GM18519 (cell line): ENCODE measurements around the gene CALD1.

Experiments used
- ATAC-seq: cut with Tn5 transposase; IDR thresholded peaks from one replicate; pipeline ENCODE4 v1.9.1; 2021; ENCODE audit warnings: mild to moderate bottlenecking, moderate library complexity; ENCODE audit not compliant: unreplicated experiment, low FRiP score

The CALD1 gene

GRCh38 chr7:134820295-134820694 lies 40.9 kb downstream of the CALD1 start:
- ATAC-seq: no peak

GRCh38 chr7:134820778-134821177 lies 41.3 kb downstream of the CALD1 start:
- no peak for ATAC-seq

- no peak for ATAC-seq
Measured at GRCh38 chr7:134823400-134823799, 44.0 kb downstream of the CALD1 start.

DNA sequence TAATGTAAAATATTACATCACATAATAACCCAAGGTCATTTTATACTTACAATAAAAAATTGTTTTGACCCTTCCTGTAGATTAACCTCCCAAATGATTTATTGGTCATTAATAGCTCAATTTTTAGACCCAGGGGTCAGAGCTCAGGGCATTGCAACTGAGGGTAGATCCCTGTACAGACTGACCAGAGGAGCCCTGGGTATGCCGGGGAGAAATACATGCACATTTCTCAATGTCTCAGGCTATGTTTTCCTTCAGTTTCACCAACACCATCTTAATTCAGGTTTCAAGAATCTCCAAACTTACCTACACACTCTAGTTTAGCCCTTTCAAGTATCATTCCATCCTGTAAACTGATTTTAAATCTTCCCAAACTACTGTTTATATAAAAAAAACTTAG lies 46.2 kb downstream of the CALD1 start:
- ATAC-seq: no peak

DNA sequence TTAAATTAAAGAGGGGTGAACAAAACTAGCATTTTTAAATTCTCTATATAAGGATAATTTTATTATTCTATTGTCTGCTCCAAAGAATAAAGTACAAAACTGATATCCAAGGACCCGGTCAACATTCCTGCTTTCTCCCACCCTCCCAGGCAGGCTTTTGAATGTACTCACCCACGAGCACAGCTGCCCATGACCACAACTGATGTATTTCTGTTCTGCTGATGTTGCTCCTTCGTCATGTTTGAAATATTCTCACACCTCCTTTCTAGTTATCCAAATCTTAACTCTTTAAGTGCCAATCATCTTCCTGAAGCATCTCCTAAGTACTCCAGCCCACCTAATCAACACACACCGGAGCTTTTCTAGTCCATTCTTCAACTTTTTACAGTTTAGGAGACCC lies 46.7 kb downstream of the CALD1 start:
- ATAC-seq: no peak

DNA sequence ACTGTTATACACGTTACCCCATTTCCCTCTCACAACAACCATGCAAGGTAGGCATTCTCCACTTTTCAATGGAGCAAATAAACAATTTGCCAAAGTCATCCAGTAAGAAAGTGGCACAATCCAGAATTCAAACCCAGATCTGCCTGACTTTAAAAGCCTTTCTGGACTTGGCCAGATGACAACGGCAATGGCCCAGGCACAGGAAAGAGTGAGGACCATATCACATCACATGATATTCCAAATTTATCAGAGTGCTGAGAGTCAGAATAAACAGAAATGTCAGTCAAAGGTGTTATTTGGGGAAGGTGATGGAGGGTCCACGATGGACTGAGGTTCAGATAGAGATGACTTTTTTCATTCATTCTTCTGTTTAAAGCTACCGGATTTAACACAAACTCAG lies 48.0 kb downstream of the CALD1 start:
- ATAC-seq: no peak

DNA sequence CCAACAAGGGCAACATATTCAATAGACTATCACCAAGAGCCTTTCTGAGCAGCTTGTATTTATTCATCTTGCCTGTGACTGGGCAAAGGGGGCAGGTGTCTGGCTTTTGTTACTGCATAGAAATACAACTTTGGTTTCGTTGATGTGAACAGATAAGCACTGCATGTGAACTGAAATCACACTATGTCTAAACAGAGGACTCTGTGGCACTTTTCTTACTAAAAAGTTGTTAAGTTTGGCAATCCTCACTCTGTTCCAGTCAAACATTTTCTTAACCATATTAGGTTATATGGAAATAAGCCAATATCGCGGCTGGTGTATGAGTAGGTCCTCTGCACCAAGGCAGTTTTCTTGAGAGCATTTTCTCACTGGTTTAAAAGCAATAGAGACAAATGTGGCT lies 48.5 kb downstream of the CALD1 start:
- no peak for ATAC-seq

- ATAC-seq: no peak
Measured at GRCh38 chr7:134828361-134828760, 48.9 kb downstream of the CALD1 start.

GRCh38 chr7:134829380-134829986 lies 50.0 kb downstream of the CALD1 start:
- no peak for ATAC-seq

- ATAC-seq: no peak
Measured at GRCh38 chr7:134831862-134832261, 52.4 kb downstream of the CALD1 start.

DNA sequence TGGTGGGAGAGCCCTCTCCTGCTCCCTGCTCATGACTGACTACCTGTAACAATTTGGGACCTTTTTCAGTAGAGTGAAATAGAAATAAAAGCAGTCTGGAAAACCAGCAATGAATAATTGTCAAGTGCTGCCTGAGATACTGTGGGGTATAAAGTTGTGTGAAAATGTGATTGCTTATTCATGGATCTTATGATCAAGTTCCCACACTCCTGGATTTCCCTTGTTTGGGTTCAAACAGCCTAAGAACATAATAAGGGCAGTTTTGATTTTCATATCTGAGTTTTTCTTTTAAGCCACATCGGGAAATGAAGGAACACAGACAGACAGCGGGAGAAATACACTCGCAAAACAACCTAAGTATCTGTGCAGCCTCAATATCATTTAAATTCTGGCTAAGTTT lies 52.9 kb downstream of the CALD1 start:
- no peak for ATAC-seq

DNA sequence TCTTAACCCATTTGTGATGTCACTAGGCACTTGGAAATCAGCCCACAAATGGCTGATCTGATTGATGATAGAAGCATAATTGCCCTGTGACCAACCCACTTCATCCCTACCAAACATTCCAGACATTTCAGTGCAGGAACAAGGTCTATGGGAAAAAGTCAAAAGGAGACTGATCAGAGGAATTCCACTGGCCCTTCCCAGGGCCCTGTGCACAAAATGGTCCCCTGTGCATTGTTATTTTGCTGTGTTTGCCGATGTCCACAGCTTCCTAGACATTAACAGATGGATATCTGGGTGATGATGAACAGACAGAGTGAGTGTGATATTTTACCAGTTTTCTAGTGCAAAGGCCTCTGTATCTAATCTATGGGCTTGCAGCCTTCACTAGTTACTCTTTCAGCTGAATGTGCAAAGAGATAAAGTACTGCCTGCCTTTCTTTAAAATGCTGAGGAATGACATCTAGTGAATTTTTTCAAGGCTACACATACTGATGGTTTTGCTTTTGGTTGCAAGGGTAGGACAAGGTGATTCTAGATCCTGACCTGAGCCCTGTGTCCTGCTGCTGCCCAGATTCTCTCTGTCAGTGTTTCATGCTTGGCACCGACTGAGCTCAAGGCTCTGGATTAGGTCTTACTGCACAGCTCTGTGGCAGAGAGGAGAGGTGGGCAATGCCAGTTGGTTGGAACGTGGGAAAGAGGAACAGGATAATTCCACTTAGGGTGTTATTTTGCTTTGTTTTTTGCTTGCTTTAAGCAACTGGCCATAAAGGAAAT lies 55.4 kb downstream of the CALD1 start:
- ATAC-seq: no peak

DNA sequence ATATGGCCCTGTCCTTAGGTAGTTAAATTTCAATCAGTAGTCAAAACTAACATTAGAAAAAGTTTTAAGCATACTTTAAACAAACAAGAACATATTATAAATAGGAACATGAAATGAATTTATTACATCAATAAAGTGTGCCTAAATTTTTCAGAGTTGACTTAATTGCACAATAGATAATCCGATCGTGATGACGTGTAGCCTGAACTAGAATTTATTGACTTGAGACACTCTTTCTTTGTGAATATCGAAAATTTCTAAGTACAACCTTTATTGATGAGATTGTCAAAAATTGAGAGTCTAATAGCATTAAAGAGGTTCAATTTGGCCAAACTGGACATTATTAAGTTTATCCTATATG lies 56.0 kb downstream of the CALD1 start:
- no peak for ATAC-seq

- no peak for ATAC-seq
Measured at GRCh38 chr7:134836447-134836846, 57.0 kb downstream of the CALD1 start.

DNA sequence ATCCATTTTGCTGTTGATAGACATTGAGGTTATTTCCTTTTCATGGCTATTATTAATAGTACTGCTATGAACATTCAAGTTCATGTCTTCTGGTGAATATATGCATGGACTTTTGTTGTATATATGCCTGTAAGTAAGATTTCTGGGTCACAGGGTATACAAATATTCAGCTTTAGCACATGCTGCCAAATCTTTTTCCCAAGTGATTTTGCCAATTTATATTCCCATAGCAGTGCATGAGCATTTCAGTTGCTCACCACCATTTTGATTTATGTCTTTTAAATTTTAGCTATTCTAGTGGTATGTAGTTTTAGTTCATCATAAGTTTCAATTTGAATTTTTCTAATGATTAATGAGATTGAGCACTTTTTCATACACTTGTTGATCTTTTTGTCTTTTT lies 59.9 kb downstream of the CALD1 start:
- no peak for ATAC-seq

GRCh38 chr7:134842062-134842461 lies 62.6 kb downstream of the CALD1 start:
- no peak for ATAC-seq

- no peak for ATAC-seq
Measured at GRCh38 chr7:134842886-134843430, 63.5 kb downstream of the CALD1 start.

DNA sequence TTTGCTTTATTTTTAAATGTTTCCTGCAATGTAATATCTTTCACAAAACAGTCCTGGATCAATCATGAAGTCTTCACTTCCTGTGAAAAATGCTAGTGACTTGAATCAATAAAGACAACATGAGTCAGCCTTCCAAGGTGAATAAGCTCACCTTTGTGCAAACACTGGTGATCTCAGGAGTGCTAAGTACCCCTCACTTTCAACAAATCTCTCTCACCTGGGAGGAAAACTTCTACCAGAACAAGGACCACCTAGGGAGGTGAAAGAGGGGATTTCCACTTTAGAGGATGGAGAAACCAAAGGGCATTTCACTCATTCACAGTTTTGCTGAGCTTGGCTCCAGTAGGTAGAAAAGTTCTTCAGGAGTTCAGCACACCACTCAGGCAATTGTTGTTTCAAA lies 64.8 kb downstream of the CALD1 start:
- no peak for ATAC-seq

GRCh38 chr7:134845461-134845860 lies 66.0 kb downstream of the CALD1 start:
- ATAC-seq: peak; percentile 62

GRCh38 chr7:134847851-134848588 lies 68.6 kb downstream of the CALD1 start:
- ATAC-seq: no peak

GRCh38 chr7:134850066-134850465 lies 70.6 kb downstream of the CALD1 start:
- no peak for ATAC-seq
